SK-N-MC (cell line): ENCODE data around the gene FCGBP.

Experiments used
- EZH2 ChIP-seq: fragments of 200-600 bp; sonication (generic); IDR thresholded peaks from one replicate; pipeline ENCODE4 v1.6.1; 2017; ENCODE audit warnings: antibody characterized with exemption
- FOXP2 ChIP-seq: optimal IDR thresholded peaks from 2 replicates; pipeline ENCODE3; 2011; ENCODE audit warnings: mild to moderate bottlenecking, moderate library complexity; ENCODE audit not compliant: insufficient read depth; ENCODE audit errors: extremely low read length, control extremely low read depth
- POLR2AphosphoS5 ChIP-seq: IDR thresholded peaks from 2 replicates; pipeline ENCODE4 v1.6.1; 2012; ENCODE audit warnings: mild to moderate bottlenecking, low read depth, low read length, borderline replicate concordance

DNA sequence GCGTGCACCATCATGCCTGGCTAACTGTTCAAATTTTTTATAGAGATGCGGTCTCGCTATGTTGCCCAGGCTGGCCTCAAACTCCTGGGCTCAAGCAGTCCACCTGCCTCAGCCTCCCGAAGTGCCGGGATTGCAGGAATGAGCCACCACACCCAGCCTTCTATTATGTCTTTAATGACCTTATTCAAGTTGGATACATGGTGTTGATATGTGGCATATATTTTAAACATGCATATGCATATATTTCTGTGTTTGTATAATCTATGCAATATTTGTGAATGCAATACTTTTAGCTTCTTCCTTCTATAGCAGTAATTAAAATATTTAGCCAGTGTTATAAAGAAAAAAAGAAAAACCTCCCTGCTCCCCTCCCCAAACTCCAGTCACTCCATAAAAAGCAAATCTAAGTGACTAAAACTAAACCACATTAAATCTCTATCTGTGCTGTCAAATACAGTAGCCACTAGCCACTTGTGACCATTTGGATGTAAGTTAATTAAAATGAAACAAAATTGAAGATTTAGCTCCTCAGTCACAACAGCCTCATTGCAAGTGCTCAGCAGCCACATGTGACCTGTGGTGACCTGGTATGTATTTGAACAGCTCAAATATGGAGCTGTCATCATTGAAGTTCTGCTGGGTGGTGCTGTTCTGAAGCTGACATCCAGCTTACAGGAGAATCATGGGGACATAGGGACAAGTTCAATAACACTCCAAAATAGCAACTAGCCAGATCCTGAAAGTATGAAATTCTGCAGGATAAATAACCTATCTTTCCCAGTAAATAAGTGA, 27.4 kb downstream of the FCGBP start:
- TF ChIP-seq POLR2AphosphoS5 (no peak), FOXP2 (no peak), EZH2 (no peak)
